OCI-LY7 (cell line): Measurements from ENCODE around the gene DNAH17. TPM values are rescaled to one million over a fixed set of nuclear protein-coding genes. Genes with fewer than 3 reads are reported as not detected.

Experiments used
- BruUV-seq: library from RNA; stranded (reverse); fragments of 400-500 nt; replicated peaks from 2 replicates; lab custom pipeline; 2021; lab: Mats Ljungman, UMichigan
- CTCF ChIA-PET: fragments of 300-600 bp; sonication (Branson Sonifier 250); formaldehyde crosslinking; loops from one replicate; lab custom pipeline; 2022; ENCODE audit warnings: antibody characterized with exemption; ENCODE audit not compliant: unreplicated experiment; lab: Charles Lee
- POLR2A ChIA-PET: fragments of 300-600 bp; sonication (Branson Sonifier 250); formaldehyde crosslinking; loops from one replicate; lab custom pipeline; 2022; ENCODE audit warnings: antibody characterized with exemption; lab: Charles Lee
- DNase-seq: peaks from one replicate; pipeline ENCODE4 v3.0.0-alpha.2; 2015; ENCODE audit warnings: low spot score
- H2AFZ ChIP-seq: fragments of 200-600 bp; sonication (generic), shearing (Covaris generic); 2 replicates; pipeline ENCODE4 v1.6.1; 2014; ENCODE audit warnings: mild to moderate bottlenecking, antibody characterized with exemption, low read length, moderate library complexity
- H3K27ac ChIP-seq: fragments of 200-600 bp; sonication (generic); 2 replicates; pipeline ENCODE4 v1.5.1; 2014; ENCODE audit warnings: mixed run types, low read depth, mild to moderate bottlenecking, moderate library complexity, low read length, inconsistent platforms; ENCODE audit not compliant: poor library complexity, severe bottlenecking
- H3K36me3 ChIP-seq: fragments of 200-600 bp; sonication (generic); 2 replicates; pipeline ENCODE4 v1.6.1; 2014; ENCODE audit warnings: mild to moderate bottlenecking, antibody characterized with exemption, low read length, moderate library complexity, mixed read lengths; ENCODE audit not compliant: insufficient read depth
- H3K4me1 ChIP-seq: fragments of 200-600 bp; sonication (generic); 2 replicates; pipeline ENCODE4 v1.5.1; 2014; ENCODE audit warnings: mild to moderate bottlenecking, low read length; ENCODE audit not compliant: insufficient read depth, poor library complexity, severe bottlenecking
- H3K4me2 ChIP-seq: fragments of 200-600 bp; sonication (generic); 2 replicates; pipeline ENCODE4 v1.6.1; 2014; ENCODE audit warnings: mild to moderate bottlenecking, low read length
- H3K4me3 ChIP-seq: fragments of 200-600 bp; sonication (generic); 2 replicates; pipeline ENCODE4 v1.5.1; 2014; ENCODE audit warnings: mild to moderate bottlenecking, low read depth, low read length; ENCODE audit not compliant: poor library complexity, severe bottlenecking
- H3K79me2 ChIP-seq: fragments of 200-600 bp; sonication (generic); 2 replicates; pipeline ENCODE4 v1.6.1; 2016; ENCODE audit warnings: low read depth, mild to moderate bottlenecking, low read length, moderate library complexity, mixed read lengths; ENCODE audit not compliant: insufficient read depth
- H3K9me2 ChIP-seq: fragments of 200-600 bp; sonication (generic); 2 replicates; pipeline ENCODE4 v1.6.1; 2016; ENCODE audit warnings: mild to moderate bottlenecking, low read length, mixed read lengths; ENCODE audit not compliant: insufficient read depth
- H3K9me3 ChIP-seq: fragments of 200-600 bp; sonication (generic); 2 replicates; pipeline ENCODE4 v1.6.1; 2014; ENCODE audit warnings: mild to moderate bottlenecking, mixed run types, low read length, mixed read lengths
- H4K20me1 ChIP-seq: fragments of 200-600 bp; sonication (generic); 2 replicates; pipeline ENCODE4 v1.6.1; 2014; ENCODE audit warnings: mild to moderate bottlenecking, antibody characterized with exemption, low read length, moderate library complexity, mixed read lengths; ENCODE audit not compliant: insufficient read depth
- EZH2phosphoT487 ChIP-seq: fragments of 200-600 bp; sonication (generic); IDR thresholded peaks from 2 replicates; pipeline ENCODE4 v1.6.1; 2018; ENCODE audit warnings: low read depth, borderline replicate concordance, mild to moderate bottlenecking, mixed run types, antibody characterized with exemption, low read length, moderate library complexity, mixed read lengths
- intact Hi-C: fragments of 100-400 bp; cut with micrococcal nuclease; formaldehyde crosslinking; loops from one replicate; pipeline ENCODE4 v1.10.0; 2022; ENCODE audit not compliant: unreplicated experiment
- total RNA-seq, 2 experiments: library from RNA; depleted of rRNA in 1 of 2; stranded (reverse); fragments of >200 nt in 1 of 2; shearing (Covaris generic) in 1 of 2; gene quantifications; 2 replicates each; pipeline ENCODE4 v1.2.3, GENCODE V29; 2014 to 2022
- TF ChIP-seq, protein P1 (sequence below): fragments of 200-600 bp; sonication (generic); conservative IDR thresholded peaks from 2 replicates; pipeline ENCODE4 v1.5.1; 2014; ENCODE audit warnings: mild to moderate bottlenecking, antibody characterized with exemption, low read length, moderate library complexity, mixed read lengths

The DNAH17 gene
- total RNA-seq, 2 experiments from 2014 or later: 0.89 to 1.1 TPM

DNA sequence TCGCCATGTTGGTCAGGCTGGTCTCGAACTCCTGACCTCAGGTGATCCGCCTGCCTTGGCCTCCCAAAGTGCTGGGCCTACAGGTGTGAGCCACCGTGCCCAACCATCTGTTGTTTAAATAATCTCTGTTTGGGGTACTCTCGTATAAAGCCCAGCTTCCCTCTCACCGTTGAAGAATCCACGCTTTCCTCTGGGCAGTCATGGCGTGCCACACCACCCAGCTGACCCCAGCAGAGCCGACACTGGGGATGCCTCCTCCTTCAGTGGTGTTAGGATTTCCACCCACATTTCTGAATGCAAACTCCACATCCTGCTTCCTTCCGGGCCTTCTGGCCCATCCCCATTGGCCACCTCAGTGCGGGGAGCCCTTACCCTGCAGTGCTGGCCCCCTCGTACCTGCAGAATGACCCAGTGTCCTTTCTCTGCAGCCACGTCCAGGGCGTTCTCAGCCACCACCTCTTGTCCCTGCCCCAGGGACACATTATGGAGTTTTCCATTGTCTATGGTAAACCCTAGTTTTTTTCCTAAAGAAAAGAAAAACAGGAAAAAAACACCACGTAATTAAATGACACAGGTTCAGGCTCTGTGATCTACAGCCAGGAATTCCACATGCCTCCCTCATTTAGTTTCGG, 138.4 kb downstream of the DNAH17 start:
- H3K4me2 ChIP-seq: no peak overlapping the region
- no peak overlapping the region for H3K4me3 ChIP-seq
- no peak for TF ChIP-seq EZH2phosphoT487
- TF ChIP-seq, protein P1, sequence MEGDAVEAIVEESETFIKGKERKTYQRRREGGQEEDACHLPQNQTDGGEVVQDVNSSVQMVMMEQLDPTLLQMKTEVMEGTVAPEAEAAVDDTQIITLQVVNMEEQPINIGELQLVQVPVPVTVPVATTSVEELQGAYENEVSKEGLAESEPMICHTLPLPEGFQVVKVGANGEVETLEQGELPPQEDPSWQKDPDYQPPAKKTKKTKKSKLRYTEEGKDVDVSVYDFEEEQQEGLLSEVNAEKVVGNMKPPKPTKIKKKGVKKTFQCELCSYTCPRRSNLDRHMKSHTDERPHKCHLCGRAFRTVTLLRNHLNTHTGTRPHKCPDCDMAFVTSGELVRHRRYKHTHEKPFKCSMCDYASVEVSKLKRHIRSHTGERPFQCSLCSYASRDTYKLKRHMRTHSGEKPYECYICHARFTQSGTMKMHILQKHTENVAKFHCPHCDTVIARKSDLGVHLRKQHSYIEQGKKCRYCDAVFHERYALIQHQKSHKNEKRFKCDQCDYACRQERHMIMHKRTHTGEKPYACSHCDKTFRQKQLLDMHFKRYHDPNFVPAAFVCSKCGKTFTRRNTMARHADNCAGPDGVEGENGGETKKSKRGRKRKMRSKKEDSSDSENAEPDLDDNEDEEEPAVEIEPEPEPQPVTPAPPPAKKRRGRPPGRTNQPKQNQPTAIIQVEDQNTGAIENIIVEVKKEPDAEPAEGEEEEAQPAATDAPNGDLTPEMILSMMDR: no peak
- no peaks in the 10 kb centered on the region for H4K20me1 ChIP-seq
- POLR2A ChIA-PET: no interaction called here
- intact Hi-C loops: no loop called here
- no TSS peak for BruUV-seq
- H3K36me3 ChIP-seq: no peaks in the 10 kb centered on the region
- no peaks in the 10 kb centered on the region for H3K4me1 ChIP-seq
- H3K27ac ChIP-seq: no peak overlapping the region
- H3K9me3 ChIP-seq: no peaks in the 10 kb centered on the region
- H2AFZ ChIP-seq: no peak overlapping the region
- CTCF ChIA-PET: no interaction called here
- DNase-seq: no peak
- no peaks in the 10 kb centered on the region for H3K9me2 ChIP-seq
- H3K79me2 ChIP-seq: no peaks in the 10 kb centered on the region

DNA sequence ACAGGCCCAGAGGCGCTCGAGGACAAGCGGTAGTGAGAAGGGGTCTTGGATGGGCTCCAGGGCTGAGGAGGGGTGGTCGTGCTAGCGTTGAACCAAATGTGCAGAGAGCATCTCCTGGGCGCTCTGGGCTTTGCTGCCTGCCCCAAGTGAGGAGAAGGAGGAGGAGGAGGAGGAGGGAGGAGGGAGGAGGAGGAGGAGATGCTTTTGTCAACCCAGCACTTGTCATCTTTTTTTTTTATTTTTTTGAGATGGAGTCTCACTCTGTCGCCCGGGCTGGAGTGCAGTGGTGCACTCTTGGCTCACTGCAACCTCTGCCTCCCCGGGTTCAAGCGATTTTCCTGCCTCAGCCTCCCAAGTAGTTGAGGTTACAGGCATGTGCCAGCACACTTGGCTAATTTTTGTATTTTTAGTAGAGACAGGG, 138.9 kb downstream of the DNAH17 start:
- Histone ChIP-seq H3K27ac (no peak overlapping the region), H4K20me1 (no peaks in the 10 kb centered on the region), H2AFZ (no peak overlapping the region), H3K79me2 (no peaks in the 10 kb centered on the region), H3K4me1 (no peaks in the 10 kb centered on the region), H3K36me3 (no peaks in the 10 kb centered on the region), H3K9me2 (no peaks in the 10 kb centered on the region), H3K4me2 (no peak overlapping the region), H3K4me3 (no peak overlapping the region), H3K9me3 (no peaks in the 10 kb centered on the region)
- intact Hi-C loops: no loop called here
- CTCF ChIA-PET: no interaction called here
- POLR2A ChIA-PET: no interaction called here
- BruUV-seq: no TSS peak
- DNase-seq: peak; percentile 17
- TF ChIP-seq, protein P1: no peak
- no peak for TF ChIP-seq EZH2phosphoT487

DNA sequence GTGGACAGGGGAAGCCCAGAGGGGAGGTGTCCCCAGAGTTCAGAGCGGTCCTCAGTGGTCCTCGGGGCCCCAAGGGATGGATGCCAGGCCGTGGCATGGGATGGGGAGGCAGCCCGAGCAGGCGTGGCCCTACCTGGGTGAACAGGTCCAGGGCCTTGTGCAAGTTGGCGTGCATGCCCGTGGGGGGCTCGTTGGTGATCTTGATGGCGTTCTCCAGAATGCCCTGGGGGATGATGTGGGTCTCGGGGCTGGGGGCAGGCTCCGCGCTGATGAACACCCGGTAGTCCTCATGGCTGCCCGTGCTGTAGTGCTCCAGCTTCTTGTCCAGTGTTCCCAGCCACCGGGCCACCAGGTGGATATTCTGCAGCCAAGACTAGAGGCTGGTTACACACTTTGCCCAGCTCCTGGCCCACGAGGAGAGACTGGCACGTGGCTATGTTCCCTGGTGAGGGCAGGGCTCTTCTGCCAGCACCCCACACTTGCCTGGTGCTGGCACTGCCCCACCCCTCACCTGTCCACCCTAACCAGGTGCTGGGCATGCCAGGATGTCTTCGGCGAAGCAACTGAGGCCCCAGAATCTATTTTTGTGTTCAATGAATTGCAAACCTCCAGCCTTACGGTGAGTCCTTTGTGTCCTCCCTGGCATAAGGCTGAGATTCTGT, 139.6 kb downstream of the DNAH17 start:
- Histone ChIP-seq H3K36me3 (no peaks in the 10 kb centered on the region), H3K4me3 (no peak overlapping the region), H2AFZ (no peak overlapping the region), H3K79me2 (no peaks in the 10 kb centered on the region), H4K20me1 (no peaks in the 10 kb centered on the region), H3K9me2 (no peaks in the 10 kb centered on the region), H3K9me3 (no peaks in the 10 kb centered on the region), H3K4me1 (no peaks in the 10 kb centered on the region), H3K4me2 (no peak overlapping the region), H3K27ac (no peak overlapping the region)
- no peak for TF ChIP-seq EZH2phosphoT487
- TF ChIP-seq, protein P1: no peak
- BruUV-seq: no TSS peak
- ChIA-PET CTCF (no interaction called here), POLR2A (interaction anchor here (0.8 kb wide), 1 partner anchor 29 kb away, joined by 3 read pairs; no protein-coding TSS in a partner anchor)
- intact Hi-C loops: no loop called here
- no peak for DNase-seq
